ENCODE measurements around the gene MEGF8.

DNA sequence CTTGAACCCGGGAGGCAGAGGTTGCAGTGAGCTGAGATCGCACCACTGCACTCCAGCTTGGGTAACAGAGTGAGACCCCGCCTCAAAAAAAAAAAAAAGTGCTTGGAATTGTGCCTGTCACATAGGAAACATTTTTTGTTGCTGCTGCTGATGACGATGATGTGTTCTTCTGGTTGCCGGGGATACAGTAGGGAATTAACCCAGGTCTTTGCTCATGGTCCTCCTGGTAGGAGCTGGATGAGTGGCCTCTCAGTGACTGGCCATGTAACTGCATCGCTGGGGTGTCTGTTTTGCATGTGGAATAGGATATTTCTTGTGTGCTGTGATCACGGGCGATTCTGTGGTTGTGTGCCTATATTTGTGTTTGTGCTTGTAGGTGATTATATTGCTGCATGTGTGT, 69.3 kb downstream of the MEGF8 start:
- TF ChIP-seq TAF1 (IDR thresholded peaks at IDR 0.05; ENCODE audit: low read depth) (no peak), EP300 (IDR thresholded peaks at IDR 0.05; ENCODE audit: borderline replicate concordance) (no peak), YY1 (IDR thresholded peaks at IDR 0.05; ENCODE audit: low read depth) (no peak), NFIC (IDR thresholded peaks at IDR 0.05) (no peak)

Measured in Ishikawa (cell line).